GM21576 (cell line): ENCODE measurements around the gene DCDC1.
"Not testable (repeated sequence)": the region's sequence is repeated elsewhere in the genome, so short reads cannot be mapped to it uniquely, and the experiment has no call there.

Experiments
- ATAC-seq: cut with Tn5 transposase; IDR thresholded peaks from one replicate; pipeline ENCODE4 v1.9.1; 2021; ENCODE audit warnings: mild to moderate bottlenecking, moderate library complexity; ENCODE audit not compliant: unreplicated experiment

Gene DCDC1

GRCh38 chr11:31327417-31327816, 42.1 kb downstream of the DCDC1 start:
- ATAC-seq, result no peak

- peak; percentile 79 for ATAC-seq
These were observed 42.9 kb downstream of the DCDC1 start for GRCh38 chr11:31326470-31327148.

GRCh38 chr11:31325160-31325559, 44.4 kb downstream of the DCDC1 start:
- ATAC-seq, result no peak

- ATAC-seq, result no peak
These were observed 46.4 kb downstream of the DCDC1 start for GRCh38 chr11:31323145-31323544.

- not testable (repeated sequence) for ATAC-seq
These were observed 48.0 kb downstream of the DCDC1 start for GRCh38 chr11:31321494-31321893.

GRCh38 chr11:31303644-31304180, 65.8 kb downstream of the DCDC1 start:
- ATAC-seq, result no peak

GRCh38 chr11:31301549-31302510, 67.7 kb downstream of the DCDC1 start:
- no peak for ATAC-seq

GRCh38 chr11:31295308-31295707, 74.2 kb downstream of the DCDC1 start:
- no peak for ATAC-seq

GRCh38 chr11:31273527-31273926, 96.0 kb downstream of the DCDC1 start:
- ATAC-seq, result not testable (repeated sequence)

- no peak for ATAC-seq
These were observed 101.8 kb downstream of the DCDC1 start for GRCh38 chr11:31267720-31268119.

- no peak for ATAC-seq
These were observed 104.7 kb downstream of the DCDC1 start for GRCh38 chr11:31264834-31265233.

GRCh38 chr11:31262761-31263160, 106.8 kb downstream of the DCDC1 start:
- ATAC-seq, result no peak

GRCh38 chr11:31259797-31260196, 109.7 kb downstream of the DCDC1 start:
- ATAC-seq, result no peak

GRCh38 chr11:31254415-31254814, 115.1 kb downstream of the DCDC1 start:
- no peak for ATAC-seq

- no peak for ATAC-seq
These were observed 120.8 kb downstream of the DCDC1 start for GRCh38 chr11:31248768-31249167.

GRCh38 chr11:31247321-31247720, 122.2 kb downstream of the DCDC1 start:
- ATAC-seq, result no peak

- ATAC-seq, result no peak
These were observed 122.9 kb downstream of the DCDC1 start for GRCh38 chr11:31246451-31247165.

- ATAC-seq, result no peak
These were observed 125.8 kb downstream of the DCDC1 start for GRCh38 chr11:31243706-31244105.

GRCh38 chr11:31240340-31240904, 129.1 kb downstream of the DCDC1 start:
- ATAC-seq, result no peak

GRCh38 chr11:31237819-31238760, 131.4 kb downstream of the DCDC1 start:
- no peak for ATAC-seq
